Left lung (tissue), 10 donors: ENCODE data around the gene SIDT1. TPM values are rescaled to one million over a fixed set of nuclear protein-coding genes. Genes with fewer than 3 reads are reported as not detected.

Source experiments
- ATAC-seq: fragments of 200-7000 bp; cut with Tn5 transposase; one replicate; pipeline ENCODE4 v1.9.1; 2020; ENCODE audit warnings: moderate library complexity
- DNase-seq, 4 donors: peaks; one replicate each; pipeline ENCODE4 v3.0.0-alpha.2; 2013 to 2020
- H3K27ac ChIP-seq, 2 donors: fragments of 200-600 bp; sonication (generic) in 1 of 2; one replicate each; pipeline versions ENCODE4 v1.5.0 to v1.8.0; 2020 to 2021
- H3K27me3 ChIP-seq, 2 donors: fragments of 200-600 bp; sonication (generic) in 1 of 2; one replicate each; pipeline versions ENCODE4 v1.5.0 to v1.8.0; 2020 to 2021
- H3K36me3 ChIP-seq, 2 donors: fragments of 200-600 bp; sonication (generic) in 1 of 2; one replicate each; pipeline versions ENCODE4 v1.5.0 to v1.8.0; 2020 to 2021
- H3K4me1 ChIP-seq, 2 donors: fragments of 200-600 bp; one replicate each; pipeline ENCODE4 v1.8.0; 2021
- H3K4me3 ChIP-seq, 2 donors: fragments of 200-600 bp; sonication (generic) in 1 of 2; one replicate each; pipeline versions ENCODE4 v1.5.0 to v1.8.0; 2020 to 2021; ENCODE audit warnings: mild to moderate bottlenecking in 1 of 2
- H3K9me3 ChIP-seq, 2 donors: fragments of 200-600 bp; sonication (generic) in 1 of 2; one replicate each; pipeline versions ENCODE4 v1.5.0 to v1.8.0; 2020 to 2021
- intact Hi-C, 2 donors: fragments of 100-400 bp; cut with DNase I; formaldehyde crosslinking; loops; one replicate each; pipeline versions ENCODE4 v1.11.2 to v1.14.2; 2022
- polyA plus RNA-seq, 6 donors: library from polyadenylated mRNA; unstranded; fragments of 120-200 nt; gene quantifications; one replicate each; pipeline ENCODE4 v1.2.1, GENCODE V29; 2013; ENCODE audit not compliant: insufficient read length in 6 of 6
- total RNA-seq, 2 donors: library from RNA; stranded (reverse); fragmentation: NEBNext Ultra II Directional; extraction: Animal tissue kit (Norgen Biotek cat#: 25700); gene quantifications; one replicate each; pipeline ENCODE4 v1.2.1, GENCODE V29; 2021
- TF ChIP-seq, protein P1 (sequence below), 2 donors: fragments of 200-600 bp; sonication (generic) in 1 of 2; IDR thresholded peaks; one replicate each; pipeline versions ENCODE4 v1.5.0 to v1.8.0; 2021; ENCODE audit warnings: antibody characterized with exemption in 2 of 2
- donor health status: DM: no; HTN: yes; CAD: no.
- donor health status: DM: no; HTN: no; CAD: no.

Gene SIDT1
- total and polyA plus RNA-seq, 8 donors = 1.8 to 4.7 (median 2.7) TPM

DNA sequence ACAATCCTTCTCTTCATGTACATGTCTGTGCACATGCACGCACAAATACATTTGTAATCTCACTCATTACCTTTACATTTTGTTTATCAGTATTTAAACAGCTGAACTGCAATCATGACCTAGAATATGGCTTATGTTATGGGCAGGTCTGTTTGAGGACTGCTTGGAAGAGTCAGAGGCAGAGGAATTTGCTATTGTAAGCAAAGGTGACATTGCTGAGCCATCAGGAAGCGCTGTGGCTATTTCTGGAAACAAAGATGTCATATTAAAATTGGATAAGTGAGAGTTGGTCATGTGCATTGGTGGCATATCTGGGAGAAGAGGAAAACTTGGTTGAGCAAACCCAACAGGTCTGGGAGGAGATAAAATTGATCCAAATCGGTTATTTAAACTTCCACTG is 122.5 kb downstream of the SIDT1 start:
- DNase-seq (no peak), ATAC-seq (no peak)
- no peak overlapping the region for H3K4me3 ChIP-seq
- TF ChIP-seq, protein P1, sequence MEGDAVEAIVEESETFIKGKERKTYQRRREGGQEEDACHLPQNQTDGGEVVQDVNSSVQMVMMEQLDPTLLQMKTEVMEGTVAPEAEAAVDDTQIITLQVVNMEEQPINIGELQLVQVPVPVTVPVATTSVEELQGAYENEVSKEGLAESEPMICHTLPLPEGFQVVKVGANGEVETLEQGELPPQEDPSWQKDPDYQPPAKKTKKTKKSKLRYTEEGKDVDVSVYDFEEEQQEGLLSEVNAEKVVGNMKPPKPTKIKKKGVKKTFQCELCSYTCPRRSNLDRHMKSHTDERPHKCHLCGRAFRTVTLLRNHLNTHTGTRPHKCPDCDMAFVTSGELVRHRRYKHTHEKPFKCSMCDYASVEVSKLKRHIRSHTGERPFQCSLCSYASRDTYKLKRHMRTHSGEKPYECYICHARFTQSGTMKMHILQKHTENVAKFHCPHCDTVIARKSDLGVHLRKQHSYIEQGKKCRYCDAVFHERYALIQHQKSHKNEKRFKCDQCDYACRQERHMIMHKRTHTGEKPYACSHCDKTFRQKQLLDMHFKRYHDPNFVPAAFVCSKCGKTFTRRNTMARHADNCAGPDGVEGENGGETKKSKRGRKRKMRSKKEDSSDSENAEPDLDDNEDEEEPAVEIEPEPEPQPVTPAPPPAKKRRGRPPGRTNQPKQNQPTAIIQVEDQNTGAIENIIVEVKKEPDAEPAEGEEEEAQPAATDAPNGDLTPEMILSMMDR (IDR thresholded peaks at IDR 0.05) = no peak
- H3K36me3 ChIP-seq = peaks cover 0 to 17% of the 10 kb centered on the region in 2 donors
- no peak overlapping the region for H3K27ac ChIP-seq
- H3K27me3 ChIP-seq = no peaks in the 10 kb centered on the region
- H3K9me3 ChIP-seq = no peaks in the 10 kb centered on the region
- H3K4me1 ChIP-seq = no peaks in the 10 kb centered on the region
- intact Hi-C loops = no loop called here

DNA sequence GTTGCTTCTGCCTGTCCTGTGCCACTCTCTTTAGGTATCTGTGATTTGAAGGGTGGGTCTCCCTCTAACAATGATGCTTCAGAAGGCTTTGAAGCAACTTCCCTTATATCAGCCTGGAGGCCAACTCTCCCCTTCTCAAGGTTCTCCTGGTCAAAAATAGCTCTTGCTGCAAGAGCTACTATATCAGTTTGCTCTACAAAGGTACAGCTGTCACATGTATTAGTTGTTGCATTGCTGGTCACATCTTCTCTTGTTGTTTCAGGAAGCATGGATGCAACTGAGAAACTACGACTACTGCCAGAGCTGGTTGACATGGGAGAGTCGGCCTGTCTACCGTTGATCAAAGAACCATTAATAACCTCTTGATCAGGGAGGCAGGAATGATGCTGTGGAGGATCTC is 125.8 kb downstream of the SIDT1 start:
- TF ChIP-seq, protein P1 (IDR thresholded peaks at IDR 0.05) = no peak
- DNase-seq (no peak), ATAC-seq (no peak)
- Histone ChIP-seq H3K9me3 (no peaks in the 10 kb centered on the region), H3K27ac (no peak overlapping the region), H3K27me3 (no peaks in the 10 kb centered on the region), H3K4me3 (no peak overlapping the region), H3K4me1 (no peaks in the 10 kb centered on the region), H3K36me3 (peaks cover 0 to 43% of the 10 kb centered on the region in 2 donors)
- intact Hi-C loops = no loop called here

DNA sequence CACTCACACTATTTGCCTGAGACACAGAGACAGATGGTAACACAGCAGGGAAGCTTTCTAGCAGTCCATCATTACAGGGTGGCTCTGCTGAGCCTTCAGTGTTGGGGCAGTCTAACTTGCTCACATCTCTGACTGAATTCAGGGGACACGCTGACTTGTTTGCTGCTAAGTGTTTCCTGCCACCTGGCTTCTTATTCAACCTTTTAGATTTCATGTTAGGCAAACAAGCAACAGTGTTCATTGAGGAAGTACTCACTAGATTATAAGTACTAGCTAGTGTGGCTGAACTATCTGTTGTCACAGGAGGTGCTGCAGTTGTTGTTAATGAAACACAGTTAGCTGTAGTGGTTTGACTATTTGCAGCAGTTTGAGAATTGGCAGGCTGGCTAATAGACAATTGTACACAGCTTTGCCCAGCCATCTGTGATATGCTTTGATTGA is 126.8 kb downstream of the SIDT1 start:
- TF ChIP-seq, protein P1 (IDR thresholded peaks at IDR 0.05) = no peak
- no peaks in the 10 kb centered on the region for H3K27me3 ChIP-seq
- no peak for ATAC-seq
- H3K4me1 ChIP-seq = no peaks in the 10 kb centered on the region
- DNase-seq = no peak
- H3K9me3 ChIP-seq = no peaks in the 10 kb centered on the region
- H3K27ac ChIP-seq = no peak overlapping the region
- H3K4me3 ChIP-seq = no peak overlapping the region
- peaks cover 0 to 43% of the 10 kb centered on the region in 2 donors for H3K36me3 ChIP-seq
- intact Hi-C loops = no loop called here

DNA sequence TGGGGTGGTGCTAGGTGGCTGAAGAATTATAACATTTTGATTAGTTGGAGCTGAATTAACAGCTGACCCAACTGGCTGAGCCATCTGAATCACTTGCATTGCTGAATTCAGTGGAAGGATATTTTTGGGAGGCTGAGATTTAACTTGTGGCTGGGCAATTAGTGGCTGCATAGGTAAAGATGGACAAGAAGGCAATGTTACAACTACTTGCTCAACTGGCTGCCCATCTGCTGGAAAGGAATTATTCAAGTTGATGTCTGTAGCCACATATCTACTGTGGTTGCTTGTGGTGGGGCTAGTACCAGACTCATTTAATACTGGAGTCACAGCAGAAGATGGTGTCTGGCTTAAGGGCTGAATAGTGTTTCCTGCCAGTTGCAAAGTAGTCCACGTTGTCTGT is 127.6 kb downstream of the SIDT1 start:
- Histone ChIP-seq H3K4me1 (no peaks in the 10 kb centered on the region), H3K27ac (no peak overlapping the region), H3K27me3 (no peaks in the 10 kb centered on the region), H3K36me3 (peaks cover 0 to 43% of the 10 kb centered on the region in 2 donors), H3K9me3 (no peaks in the 10 kb centered on the region), H3K4me3 (no peak overlapping the region)
- DNase-seq = no peak
- intact Hi-C loops = no loop called here
- ATAC-seq = no peak
- TF ChIP-seq, protein P1 (IDR thresholded peaks at IDR 0.05) = no peak

DNA sequence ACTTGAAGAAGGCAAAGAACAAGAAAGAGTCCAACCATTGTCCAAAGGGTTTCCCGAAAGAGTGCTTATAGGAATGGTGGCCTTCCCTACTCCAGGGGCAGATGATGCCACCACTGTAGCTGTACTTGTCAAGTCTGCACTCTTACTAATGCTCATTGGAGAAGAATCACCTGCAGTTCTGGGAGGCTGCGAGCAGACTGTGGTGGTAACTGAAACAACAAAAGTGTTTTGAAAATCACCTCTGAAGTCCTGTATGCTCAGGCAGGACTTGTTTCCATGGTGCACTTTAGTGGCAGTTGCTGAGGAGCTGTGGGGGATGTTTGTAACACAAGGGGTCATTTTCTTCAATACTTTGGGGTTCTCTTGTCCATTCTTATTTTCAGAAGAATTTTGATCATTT is 128.1 kb downstream of the SIDT1 start:
- Histone ChIP-seq H3K27ac (no peak overlapping the region), H3K4me3 (no peak overlapping the region), H3K9me3 (no peaks in the 10 kb centered on the region), H3K27me3 (no peaks in the 10 kb centered on the region), H3K36me3 (peaks cover 0 to 45% of the 10 kb centered on the region in 2 donors), H3K4me1 (no peaks in the 10 kb centered on the region)
- ATAC-seq (no peak), DNase-seq (no peak)
- intact Hi-C loops = no loop called here
- TF ChIP-seq, protein P1 (IDR thresholded peaks at IDR 0.05) = no peak
